Ishikawa (cell line): Measurements from ENCODE around the gene ALG2.

Experiments
- FOXM1 ChIP-seq: IDR thresholded peaks from 2 replicates; pipeline ENCODE4 v1.6.1; 2012; ENCODE audit warnings: low read depth, borderline replicate concordance
- TAF1 ChIP-seq: IDR thresholded peaks from 2 replicates; pipeline ENCODE4 v1.6.1; 2012; ENCODE audit warnings: low read depth, mild to moderate bottlenecking

- TF ChIP-seq TAF1 (no peak), FOXM1 (no peak)
Observed at GRCh38 chr9:99173570-99174504, 47.9 kb downstream of the ALG2 start.
